Measurements from ENCODE around the gene ZNF512.

GRCh38 chr2:27583390-27583915 is 611 bp downstream of the ZNF512 start:
- no peak for TF ChIP-seq SMAD3 (CRISPR knock-in tag; IDR thresholded peaks at IDR 0.05; ENCODE audit: borderline replicate concordance)
- TF ChIP-seq ZBTB21 (CRISPR knock-in tag; IDR thresholded peaks at IDR 0.05; ENCODE audit: borderline replicate concordance), result no peak
- no peak for TF ChIP-seq ATF6 (CRISPR knock-in tag; IDR thresholded peaks at IDR 0.05)
- TF ChIP-seq CREM (CRISPR knock-in tag; IDR thresholded peaks at IDR 0.05), result no peak
- TF ChIP-seq CTCF (IDR thresholded peaks at IDR 0.05), result no peak
- TF ChIP-seq FOXK1 (CRISPR knock-in tag; IDR thresholded peaks at IDR 0.05), result no peak
- no peak for TF ChIP-seq NR2C2 (CRISPR knock-in tag; IDR thresholded peaks at IDR 0.05)
- no peak for TF ChIP-seq MYBL2 (CRISPR knock-in tag; IDR thresholded peaks at IDR 0.05)
- no peak for TF ChIP-seq ZNF138 (CRISPR knock-in tag; conservative IDR thresholded peaks at IDR 0.05)
- TF ChIP-seq ELF4 (CRISPR knock-in tag; IDR thresholded peaks at IDR 0.05; ENCODE audit: low read depth), result no peak
- TF ChIP-seq ARID4B (CRISPR knock-in tag; IDR thresholded peaks at IDR 0.05; ENCODE audit: borderline replicate concordance), result no peak

Measured in WTC11 (cell line).